H9 (cell line): ENCODE results near the gene AGTPBP1. TPM values are rescaled to one million over a fixed set of nuclear protein-coding genes. Genes with fewer than 3 reads are reported as not detected.

ENCODE experiments used
- DNase-seq: peaks from one replicate; pipeline ENCODE4 v3.0.0-alpha.2; 2017
- H2AFZ ChIP-seq: one replicate; pipeline ENCODE4 v1.6.1; 2013; ENCODE audit warnings: mild to moderate bottlenecking, low read length, control low read depth, moderate library complexity
- H2AK5ac ChIP-seq: 2 replicates; pipeline ENCODE4 v1.6.1; 2013; ENCODE audit warnings: low read length, control low read depth, mixed read lengths; ENCODE audit not compliant: insufficient read length
- H2BK120ac ChIP-seq: one replicate; pipeline ENCODE4 v1.6.1; 2013; ENCODE audit warnings: low read depth, mild to moderate bottlenecking, low read length, control low read depth, inconsistent platforms; ENCODE audit not compliant: poor library complexity, severe bottlenecking
- H2BK12ac ChIP-seq: 2 replicates; pipeline ENCODE4 v1.6.1; 2013; ENCODE audit warnings: low read length, control low read depth, mixed read lengths, low read depth; ENCODE audit not compliant: insufficient read length
- H2BK15ac ChIP-seq: 2 replicates; pipeline ENCODE4 v1.6.1; 2013; ENCODE audit warnings: low read depth, low read length, control low read depth
- H2BK20ac ChIP-seq: one replicate; pipeline ENCODE4 v1.6.1; 2013; ENCODE audit warnings: low read depth, mild to moderate bottlenecking, low read length, control low read depth, inconsistent platforms; ENCODE audit not compliant: poor library complexity, severe bottlenecking
- H2BK5ac ChIP-seq: 2 replicates; pipeline ENCODE4 v1.6.1; 2013; ENCODE audit warnings: low read length, control low read depth, mixed read lengths; ENCODE audit not compliant: insufficient read length
- H3K14ac ChIP-seq: 2 replicates; pipeline ENCODE4 v1.6.1; 2013; ENCODE audit warnings: low read length, control low read depth; ENCODE audit not compliant: insufficient read depth
- H3K18ac ChIP-seq: 2 replicates; pipeline ENCODE4 v1.6.1; 2013; ENCODE audit warnings: low read depth, mild to moderate bottlenecking, mixed read lengths, low read length, control low read depth; ENCODE audit not compliant: insufficient read length
- H3K23ac ChIP-seq: 2 replicates; pipeline ENCODE4 v1.6.1; 2013; ENCODE audit warnings: low read length, control low read depth, mixed read lengths, low read depth; ENCODE audit not compliant: insufficient read length
- H3K23me2 ChIP-seq: 2 replicates; pipeline ENCODE4 v1.6.1; 2013; ENCODE audit warnings: low read depth, mild to moderate bottlenecking, mixed read lengths, low read length, control low read depth; ENCODE audit not compliant: insufficient read length, poor library complexity, severe bottlenecking
- H3K27ac ChIP-seq: 2 replicates; pipeline ENCODE4 v1.5.1; 2013; ENCODE audit warnings: low read length, control low read depth, mixed read lengths, low read depth; ENCODE audit not compliant: insufficient read length
- H3K27me3 ChIP-seq: 2 replicates; pipeline ENCODE4 v1.6.1; 2013; ENCODE audit warnings: low read length, control low read depth, inconsistent platforms; ENCODE audit not compliant: insufficient read depth
- H3K4ac ChIP-seq: 2 replicates; pipeline ENCODE4 v1.6.1; 2013; ENCODE audit warnings: low read depth, mild to moderate bottlenecking, control low read depth, inconsistent platforms, low read length, moderate library complexity
- H3K4me1 ChIP-seq: 2 replicates; pipeline ENCODE4 v1.6.1; 2013; ENCODE audit warnings: low read length, control low read depth, inconsistent platforms; ENCODE audit not compliant: insufficient read depth
- H3K4me2 ChIP-seq: 2 replicates; pipeline ENCODE4 v1.6.1; 2013; ENCODE audit warnings: low read length, control low read depth, mixed read lengths; ENCODE audit not compliant: insufficient read length, insufficient read depth
- H3K56ac ChIP-seq: 2 replicates; pipeline ENCODE4 v1.6.1; 2013; ENCODE audit warnings: low read depth, mild to moderate bottlenecking, mixed read lengths, low read length, control low read depth; ENCODE audit not compliant: insufficient read length
- H3K79me1 ChIP-seq: 2 replicates; pipeline ENCODE4 v1.6.1; 2013; ENCODE audit warnings: low read depth, mild to moderate bottlenecking, moderate library complexity, low read length, control low read depth, inconsistent platforms; ENCODE audit not compliant: insufficient read depth, poor library complexity, severe bottlenecking
- H3K79me2 ChIP-seq: 2 replicates; pipeline ENCODE4 v1.6.1; 2013; ENCODE audit warnings: low read length, control low read depth, inconsistent platforms; ENCODE audit not compliant: insufficient read depth
- H3K9ac ChIP-seq: 2 replicates; pipeline ENCODE4 v1.6.1; 2013; ENCODE audit warnings: low read length, control low read depth, mixed read lengths; ENCODE audit not compliant: insufficient read length; ENCODE audit errors: extremely low read depth
- H3K9me3 ChIP-seq: one replicate; pipeline ENCODE4 v1.6.1; 2013; ENCODE audit warnings: low read depth, low read length, inconsistent platforms; ENCODE audit not compliant: control insufficient read depth
- H3T11ph ChIP-seq: one replicate; pipeline ENCODE4 v1.6.1; 2013; ENCODE audit warnings: mild to moderate bottlenecking, low read length, control low read depth, inconsistent platforms
- H4K20me1 ChIP-seq: one replicate; pipeline ENCODE4 v1.6.1; 2013; ENCODE audit not compliant: control insufficient read depth, insufficient read length, insufficient read depth
- H4K5ac ChIP-seq: 2 replicates; pipeline ENCODE4 v1.6.1; 2013; ENCODE audit warnings: low read depth, mild to moderate bottlenecking, mixed read lengths, low read length, control low read depth; ENCODE audit not compliant: insufficient read length
- H4K8ac ChIP-seq: replicated peaks from 2 replicates; pipeline ENCODE4 v1.6.1; 2013; ENCODE audit warnings: low read length, control low read depth, mixed read lengths, low read depth; ENCODE audit not compliant: insufficient read length
- H4K91ac ChIP-seq: 2 replicates; pipeline ENCODE4 v1.6.1; 2013; ENCODE audit warnings: low read depth, mild to moderate bottlenecking, moderate library complexity, mixed read lengths, low read length, control low read depth; ENCODE audit not compliant: insufficient read length
- H3K27ac Mint-ChIP-seq, 3 experiments: 2 replicates in 2 of 3; 3 replicates in 1 of 3; pipeline ENCODE4 v1.8.0; 2020 to 2021; ENCODE audit warnings: mixed read lengths in 3 of 3, mild to moderate bottlenecking in 1 of 3, moderate library complexity in 1 of 3
- H3K27me3 Mint-ChIP-seq: 2 replicates; pipeline ENCODE4 v1.8.0; 2021; ENCODE audit warnings: low read depth, mild to moderate bottlenecking, moderate library complexity, mixed read lengths
- H3K36me3 Mint-ChIP-seq, 3 experiments: 2 replicates in 2 of 3; 3 replicates in 1 of 3; pipeline ENCODE4 v1.8.0; 2020 to 2021; ENCODE audit warnings: low read depth in 3 of 3, mixed read lengths in 3 of 3; ENCODE audit not compliant: insufficient read depth in 1 of 3
- H3K4me1 Mint-ChIP-seq, 2 experiments: 2 replicates each; pipeline ENCODE4 v1.8.0; 2020; ENCODE audit warnings: mixed read lengths in 2 of 2
- H3K4me3 Mint-ChIP-seq, 2 experiments: 2 replicates in 1 of 2; 3 replicates in 1 of 2; pipeline ENCODE4 v1.8.0; 2020 to 2021; ENCODE audit warnings: mild to moderate bottlenecking in 2 of 2, mixed read lengths in 2 of 2, moderate library complexity in 1 of 2
- H3K9me3 Mint-ChIP-seq, 2 experiments: 2 replicates in 1 of 2; 3 replicates in 1 of 2; pipeline ENCODE4 v1.8.0; 2020; ENCODE audit warnings: mild to moderate bottlenecking in 2 of 2, mixed read lengths in 2 of 2, moderate library complexity in 1 of 2
- CTCF ChIP-seq: fragments of 200-600 bp; sonication (generic); conservative IDR thresholded peaks from 3 replicates; pipeline ENCODE4 v1.8.0; 2021; ENCODE audit warnings: antibody characterized with exemption, mild to moderate bottlenecking
- WGBS: extraction: QIAGEN DNeasy Blood & Tissue Kit; methylation state at CpG from one replicate; pipeline ENCODE4 v1.1.7; 2013; ENCODE audit warnings: missing lambda C conversion rate, low lambda C conversion rate, mixed read lengths; ENCODE audit not compliant: insufficient read length; ENCODE audit errors: extremely low coverage; 5-methylcytosine and 5-hydroxymethylcytosine counted together
- total RNA-seq: library from RNA; stranded (reverse); gene quantifications from 2 replicates; pipeline ENCODE4 v1.2.1, GENCODE V29; 2021

AGTPBP1 gene
- total RNA-seq, 1 experiment from 2014 or later, result 53.1 TPM

GRCh38 chr9:85577353-85577952 is 164.3 kb downstream of the AGTPBP1 start:
- H3K27ac Mint-ChIP-seq, result peak overlapping the region in 2 of 3 experiments; percentile 22 to 73; a peak in 1 of 7 replicates

More at GRCh38 chr9:85577353-85577952, 164.3 kb downstream of the AGTPBP1 start:
- Histone ChIP-seq H3K27ac (no peak overlapping the region), H3K79me2 (no peaks in the 10 kb centered on the region), H3K56ac (no peak overlapping the region), H3K79me1 (no peaks in the 10 kb centered on the region), H3K4ac (no peak overlapping the region), H2BK15ac (no peak overlapping the region), H3K18ac (no peak overlapping the region), H2AK5ac (no peak overlapping the region), H4K91ac (no peak overlapping the region), H3K14ac (no peak overlapping the region), H3K9ac (no peak overlapping the region), H2BK5ac (no peak overlapping the region), H4K5ac (no peak overlapping the region), H3K4me1 (no peaks in the 10 kb centered on the region), H3K27me3 (no peaks in the 10 kb centered on the region), H3T11ph (no peak overlapping the region), H2AFZ (no peak overlapping the region), H2BK20ac (no peak overlapping the region), H2BK12ac (no peak overlapping the region), H3K23me2 (no peaks in the 10 kb centered on the region), H4K20me1 (no peaks in the 10 kb centered on the region), H3K9me3 (no peaks in the 10 kb centered on the region), H3K23ac (no peak overlapping the region), H3K4me2 (no peak overlapping the region), H2BK120ac (no peak overlapping the region), H4K8ac (no peak overlapping the region)
- Mint-ChIP-seq H3K27me3 (no peaks in the 10 kb centered on the region), H3K4me3 (no peak overlapping the region), H3K4me1 (no peaks in the 10 kb centered on the region), H3K36me3 (peaks cover 16 to 23% (median 20%) of the 10 kb centered on the region in 3 experiments), H3K9me3 (peaks cover 3 to 9% of the 10 kb centered on the region in 2 experiments; a peak in 4 of 5 replicates)
- no CpG with 5 or more reads among the region's 1 CpG for WGBS
- no peak for TF ChIP-seq CTCF
- DNase-seq, result no peak
